GM21360 (cell line): ENCODE measurements around the gene KARS1.

Source experiments
- ATAC-seq: cut with Tn5 transposase; IDR thresholded peaks from one replicate; pipeline ENCODE4 v1.9.1; 2021; ENCODE audit warnings: mild to moderate bottlenecking, moderate library complexity; ENCODE audit not compliant: unreplicated experiment

The KARS1 gene

GRCh38 chr16:75588716-75589115, 58.7 kb downstream of the KARS1 start:
- ATAC-seq = no peak

GRCh38 chr16:75584108-75584507, 63.4 kb downstream of the KARS1 start:
- ATAC-seq = peak; percentile 68

- no peak for ATAC-seq
Measured at GRCh38 chr16:75579281-75579834, 68.1 kb downstream of the KARS1 start.

GRCh38 chr16:75578725-75579124, 68.7 kb downstream of the KARS1 start:
- no peak for ATAC-seq

GRCh38 chr16:75578212-75578611, 69.3 kb downstream of the KARS1 start:
- ATAC-seq = no peak
